Activated naive CD8-positive, alpha-beta T cell treated with anti-CD3 and anti-CD28 coated beads, Interleukin-2, amount 10 ng/mL, durations not matched to agents 7 days and 5 days (primary cell): ENCODE data around the gene GLRA3. TPM values are rescaled to one million over a fixed set of nuclear protein-coding genes. Genes with fewer than 3 reads are reported as not detected.
"Not testable (repeated sequence)": the region's sequence is repeated elsewhere in the genome, so short reads cannot be mapped to it uniquely, and the experiment has no call there.

Experiments used
- ATAC-seq: fragments of 150-1000 bp; cut with Tn5 transposase; one replicate; pipeline ENCODE4 v1.10.0; 2021; ENCODE audit warnings: low read depth, moderate library complexity
- POLR2A ChIA-PET: fragments of 350-600 bp; sonication (Branson Sonifier 250); formaldehyde crosslinking; loops from one replicate; lab custom pipeline; 2021; ENCODE audit warnings: antibody characterized with exemption; lab: Charles Lee
- DNase-seq: peaks from one replicate; pipeline ENCODE4 v3.0.0; 2021
- H3K27ac Mint-ChIP-seq: one replicate; pipeline ENCODE4 v1.8.0; 2022; ENCODE audit warnings: mild to moderate bottlenecking, mixed read lengths
- H3K27me3 Mint-ChIP-seq: one replicate; pipeline ENCODE4 v1.8.0; 2022; ENCODE audit warnings: mild to moderate bottlenecking, moderate library complexity, mixed read lengths
- H3K36me3 Mint-ChIP-seq: one replicate; pipeline ENCODE4 v1.8.0; 2021; ENCODE audit warnings: mild to moderate bottlenecking, mixed read lengths
- H3K4me1 Mint-ChIP-seq: one replicate; pipeline ENCODE4 v1.8.0; 2021; ENCODE audit warnings: mixed read lengths
- H3K4me3 Mint-ChIP-seq: one replicate; pipeline ENCODE4 v1.8.0; 2022; ENCODE audit warnings: mild to moderate bottlenecking, moderate library complexity, mixed read lengths
- H3K9me3 Mint-ChIP-seq: one replicate; pipeline ENCODE4 v1.8.0; 2021; ENCODE audit warnings: mixed read lengths
- total RNA-seq, 2 experiments: library from RNA; stranded (reverse); gene quantifications; one replicate each; pipeline ENCODE4 v1.2.3, GENCODE V29; 2021

Gene GLRA3
- total RNA-seq, result not detected

DNA sequence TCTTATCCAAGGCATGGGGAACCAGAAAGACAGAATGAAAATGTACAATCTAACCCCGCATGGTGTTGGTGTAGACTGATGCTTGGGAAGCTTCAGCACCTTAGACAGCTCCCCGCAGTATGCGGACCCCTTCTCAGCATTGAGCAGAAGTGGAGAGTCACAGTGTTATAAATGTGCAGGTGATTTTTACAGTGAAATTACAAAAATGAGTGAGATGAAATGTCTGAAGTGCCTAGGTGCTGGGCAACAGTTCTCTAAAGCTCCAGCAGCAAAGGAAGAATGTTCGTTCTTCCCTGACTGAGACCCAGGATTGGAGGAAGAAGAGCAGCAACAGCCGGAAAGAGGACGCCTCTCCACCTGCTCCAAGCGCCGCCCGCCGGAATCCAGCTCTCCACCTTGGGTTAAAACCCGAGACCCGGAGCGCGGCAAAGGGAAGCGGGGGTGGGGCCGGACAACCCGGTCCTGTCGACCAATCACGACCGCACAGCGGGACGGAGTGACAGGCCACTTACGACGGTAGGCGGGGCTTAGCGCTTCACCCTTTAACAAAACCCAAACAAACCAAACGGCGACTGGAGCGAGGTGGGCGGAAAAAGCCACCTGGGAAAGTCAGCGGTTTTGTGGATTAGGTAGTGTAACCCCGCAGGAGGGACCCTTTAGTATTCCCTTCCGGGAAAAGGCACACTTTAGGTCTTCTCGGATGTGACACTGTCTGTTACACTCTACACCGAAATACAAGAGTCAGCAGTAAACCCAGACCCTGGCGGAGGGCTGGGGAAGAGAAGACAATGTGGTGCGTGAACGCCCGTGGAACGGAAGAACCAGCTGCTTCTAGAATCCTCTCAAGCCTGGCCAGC, at the start of gene GLRA3:
TSS of gene GLRA3 (minus strand) at position 403 of the 857 bp plus-strand sequence. CDS start 436 bp downstream, outside the sequence.
- POLR2A ChIA-PET, result no interaction called here
- H3K27ac Mint-ChIP-seq, result no peak within 1 kb of the TSS
- H3K36me3 Mint-ChIP-seq, result no peaks in the 10 kb centered on the region
- H3K4me1 Mint-ChIP-seq, result peaks cover 2% of the 10 kb centered on the region
- H3K9me3 Mint-ChIP-seq, result peaks cover 5% of the 10 kb centered on the region
- peaks cover 7% of the 10 kb centered on the region for H3K27me3 Mint-ChIP-seq
- peak; percentile 39 for ATAC-seq
- DNase-seq, result peak; percentile 27
- H3K4me3 Mint-ChIP-seq, result peak within 1 kb of the TSS; percentile 60

DNA sequence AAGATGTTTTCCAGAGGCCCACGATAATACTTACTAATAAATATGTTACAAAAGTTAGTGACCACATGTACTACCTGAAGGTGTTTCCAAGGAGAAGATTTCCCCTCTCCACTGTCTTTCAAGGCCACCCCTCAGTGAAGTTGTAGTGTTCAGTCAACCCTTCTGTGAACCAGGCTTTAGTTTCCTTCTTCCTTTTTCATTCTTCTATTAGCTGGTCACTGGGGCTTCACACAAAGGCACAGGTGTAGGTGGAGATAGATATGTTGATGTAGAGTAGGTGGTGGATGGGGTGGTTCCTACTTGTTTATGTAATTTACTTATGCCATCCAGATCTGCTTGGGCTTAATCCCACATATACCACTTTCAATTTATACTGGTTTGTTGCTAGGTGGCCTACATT, 45.9 kb upstream of the GLRA3 start:
- no peaks in the 10 kb centered on the region for H3K4me1 Mint-ChIP-seq
- POLR2A ChIA-PET, result no interaction called here
- H3K27me3 Mint-ChIP-seq, result no peaks in the 10 kb centered on the region
- DNase-seq (no peak), ATAC-seq (no peak)
- H3K9me3 Mint-ChIP-seq, result no peaks in the 10 kb centered on the region
- no peak overlapping the region for H3K4me3 Mint-ChIP-seq
- H3K36me3 Mint-ChIP-seq, result no peaks in the 10 kb centered on the region
- no peak overlapping the region for H3K27ac Mint-ChIP-seq

DNA sequence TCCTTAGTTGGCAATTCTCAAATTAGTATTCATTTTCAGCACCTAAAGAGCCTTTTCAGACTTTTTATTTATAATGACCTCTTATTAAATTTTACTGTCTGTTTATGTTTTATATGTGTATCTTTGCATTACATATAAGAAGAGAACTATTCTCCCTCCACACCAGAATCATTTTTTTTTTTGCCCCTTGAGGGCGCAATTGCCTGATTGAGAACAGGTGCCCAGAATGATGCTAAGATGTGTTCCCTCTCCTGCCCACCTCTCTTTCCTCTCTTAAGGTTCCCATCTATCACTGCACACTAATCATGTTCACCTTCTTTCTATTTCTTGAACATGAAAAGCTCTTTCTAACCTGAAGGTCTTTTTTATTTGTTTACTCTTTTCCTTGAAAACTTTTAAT, 44.9 kb upstream of the GLRA3 start:
- Mint-ChIP-seq H3K4me1 (no peaks in the 10 kb centered on the region), H3K9me3 (no peaks in the 10 kb centered on the region), H3K27ac (no peak overlapping the region), H3K27me3 (no peaks in the 10 kb centered on the region), H3K4me3 (no peak overlapping the region), H3K36me3 (no peaks in the 10 kb centered on the region)
- ATAC-seq, result no peak
- POLR2A ChIA-PET, result no interaction called here
- DNase-seq, result no peak

- DNase-seq, H3K9me3 Mint-ChIP-seq, POLR2A ChIA-PET, ATAC-seq, H3K36me3 Mint-ChIP-seq, H3K4me3 Mint-ChIP-seq, H3K27me3 Mint-ChIP-seq, H3K4me1 Mint-ChIP-seq, H3K27ac Mint-ChIP-seq: not testable (repeated sequence)
Measured at GRCh38 chr4:174873146-174873545, 44.1 kb upstream of the GLRA3 start.

DNA sequence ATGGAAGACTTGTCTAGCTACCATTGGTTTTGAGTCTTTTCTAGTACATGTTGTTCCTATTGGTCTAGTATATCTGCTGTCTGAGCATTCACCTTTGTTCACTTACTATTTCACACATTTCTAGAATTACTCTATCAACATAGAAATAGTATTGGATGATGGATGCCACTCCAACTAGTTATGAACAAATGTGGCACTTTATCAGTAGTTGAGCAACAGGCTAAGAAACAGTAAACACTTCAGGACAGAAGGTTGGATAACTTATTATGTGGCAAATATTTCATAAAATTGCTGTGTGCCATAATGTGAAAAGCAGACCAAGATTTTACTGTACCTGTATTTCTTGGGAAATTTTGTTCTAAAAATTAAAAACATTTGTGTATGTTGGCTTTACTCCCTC, 42.4 kb upstream of the GLRA3 start:
- no peaks in the 10 kb centered on the region for H3K4me1 Mint-ChIP-seq
- H3K36me3 Mint-ChIP-seq, result no peaks in the 10 kb centered on the region
- H3K4me3 Mint-ChIP-seq, result no peak overlapping the region
- ATAC-seq, result no peak
- no peak for DNase-seq
- H3K9me3 Mint-ChIP-seq, result peaks cover 5% of the 10 kb centered on the region
- no peak overlapping the region for H3K27ac Mint-ChIP-seq
- H3K27me3 Mint-ChIP-seq, result no peaks in the 10 kb centered on the region
- POLR2A ChIA-PET, result no interaction called here

DNA sequence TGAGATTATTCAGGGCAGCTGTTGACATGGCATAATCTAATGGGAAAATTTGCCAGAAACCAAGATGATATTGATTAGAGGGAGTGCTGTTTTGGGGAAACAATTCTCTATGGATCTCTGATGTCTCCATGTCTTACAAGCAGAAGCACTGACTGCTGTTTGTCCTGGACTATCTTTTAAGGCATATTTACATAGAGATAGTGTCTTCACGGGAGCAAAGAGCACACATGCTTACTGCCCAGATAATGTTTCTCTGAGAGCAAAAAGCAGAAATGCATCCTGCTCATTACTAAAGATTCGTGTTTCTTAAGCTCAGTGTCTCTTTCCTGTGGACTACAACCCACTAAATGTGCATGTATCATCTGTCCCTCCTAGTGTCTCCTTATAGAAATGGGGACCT, 41.3 kb upstream of the GLRA3 start:
- no peaks in the 10 kb centered on the region for H3K36me3 Mint-ChIP-seq

GRCh38 chr4:174869339-174869738, 40.3 kb upstream of the GLRA3 start:
- DNase-seq (no peak), ATAC-seq (no peak)
- Mint-ChIP-seq H3K27ac (no peak overlapping the region), H3K27me3 (no peaks in the 10 kb centered on the region), H3K4me1 (no peaks in the 10 kb centered on the region), H3K9me3 (peaks cover 5% of the 10 kb centered on the region), H3K4me3 (no peak overlapping the region), H3K36me3 (no peaks in the 10 kb centered on the region)
- POLR2A ChIA-PET, result no interaction called here

More for the DNA sequence above, 41.3 kb upstream of the GLRA3 start:
- no peak overlapping the region for H3K27ac Mint-ChIP-seq
- ATAC-seq (no peak), DNase-seq (no peak)
- POLR2A ChIA-PET, result no interaction called here
- no peaks in the 10 kb centered on the region for H3K27me3 Mint-ChIP-seq
- H3K4me3 Mint-ChIP-seq, result no peak overlapping the region
- H3K9me3 Mint-ChIP-seq, result peaks cover 5% of the 10 kb centered on the region
- H3K4me1 Mint-ChIP-seq, result no peaks in the 10 kb centered on the region

DNA sequence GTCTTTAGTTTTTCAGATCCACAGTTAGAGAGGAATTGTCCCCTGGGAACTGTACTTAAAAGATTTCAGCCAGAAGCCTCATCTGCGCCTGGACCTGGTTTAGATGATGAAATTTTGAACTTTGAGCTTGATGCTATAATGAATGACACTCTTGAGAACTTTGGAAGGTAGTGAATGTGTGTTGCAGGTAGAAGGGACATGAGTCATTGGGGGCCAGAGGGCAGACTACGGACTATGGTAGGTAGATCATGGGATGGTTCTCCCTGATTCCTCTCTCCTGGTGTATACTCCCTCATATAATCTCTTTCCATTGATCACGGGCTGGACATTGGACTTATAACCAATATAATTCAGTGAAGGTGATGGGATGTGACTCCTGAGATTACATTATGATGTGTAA, 38.9 kb upstream of the GLRA3 start:
- peaks cover 5% of the 10 kb centered on the region for H3K9me3 Mint-ChIP-seq
- H3K27me3 Mint-ChIP-seq, result no peaks in the 10 kb centered on the region
- H3K4me1 Mint-ChIP-seq, result no peaks in the 10 kb centered on the region
- H3K27ac Mint-ChIP-seq, result no peak overlapping the region
- POLR2A ChIA-PET, result no interaction called here
- H3K36me3 Mint-ChIP-seq, result no peaks in the 10 kb centered on the region
- H3K4me3 Mint-ChIP-seq, result no peak overlapping the region
- ATAC-seq, result no peak
- no peak for DNase-seq

GRCh38 chr4:174865418-174865985, 36.5 kb upstream of the GLRA3 start:
- DNase-seq, result no peak
- peaks cover 5% of the 10 kb centered on the region for H3K9me3 Mint-ChIP-seq
- no peaks in the 10 kb centered on the region for H3K36me3 Mint-ChIP-seq
- H3K4me1 Mint-ChIP-seq, result no peaks in the 10 kb centered on the region
- ATAC-seq, result no peak
- no peaks in the 10 kb centered on the region for H3K27me3 Mint-ChIP-seq
- H3K27ac Mint-ChIP-seq, result no peak overlapping the region
- H3K4me3 Mint-ChIP-seq, result no peak overlapping the region
- POLR2A ChIA-PET, result no interaction called here

- no peak for DNase-seq
- Mint-ChIP-seq H3K27ac (no peak overlapping the region), H3K4me3 (no peak overlapping the region), H3K27me3 (no peaks in the 10 kb centered on the region), H3K9me3 (peaks cover 5% of the 10 kb centered on the region), H3K4me1 (no peaks in the 10 kb centered on the region), H3K36me3 (no peaks in the 10 kb centered on the region)
- POLR2A ChIA-PET, result no interaction called here
- ATAC-seq, result no peak
Measured at GRCh38 chr4:174864031-174864430, 35.0 kb upstream of the GLRA3 start.

- no peak overlapping the region for H3K4me3 Mint-ChIP-seq
- H3K4me1 Mint-ChIP-seq, result no peaks in the 10 kb centered on the region
Measured at GRCh38 chr4:174860588-174860987, 31.5 kb upstream of the GLRA3 start.

GRCh38 chr4:174859904-174860303, 30.9 kb upstream of the GLRA3 start:
- Mint-ChIP-seq H3K27ac (no peak overlapping the region), H3K4me3 (no peak overlapping the region), H3K4me1 (no peaks in the 10 kb centered on the region), H3K9me3 (peaks cover 2% of the 10 kb centered on the region), H3K27me3 (no peaks in the 10 kb centered on the region), H3K36me3 (no peaks in the 10 kb centered on the region)
- ATAC-seq (no peak), DNase-seq (no peak)
- POLR2A ChIA-PET, result no interaction called here

More at GRCh38 chr4:174860588-174860987, 31.5 kb upstream of the GLRA3 start:
- Mint-ChIP-seq H3K27ac (no peak overlapping the region), H3K9me3 (peaks cover 2% of the 10 kb centered on the region), H3K27me3 (no peaks in the 10 kb centered on the region), H3K36me3 (no peaks in the 10 kb centered on the region)
- ATAC-seq (no peak), DNase-seq (no peak)
- POLR2A ChIA-PET, result no interaction called here

DNA sequence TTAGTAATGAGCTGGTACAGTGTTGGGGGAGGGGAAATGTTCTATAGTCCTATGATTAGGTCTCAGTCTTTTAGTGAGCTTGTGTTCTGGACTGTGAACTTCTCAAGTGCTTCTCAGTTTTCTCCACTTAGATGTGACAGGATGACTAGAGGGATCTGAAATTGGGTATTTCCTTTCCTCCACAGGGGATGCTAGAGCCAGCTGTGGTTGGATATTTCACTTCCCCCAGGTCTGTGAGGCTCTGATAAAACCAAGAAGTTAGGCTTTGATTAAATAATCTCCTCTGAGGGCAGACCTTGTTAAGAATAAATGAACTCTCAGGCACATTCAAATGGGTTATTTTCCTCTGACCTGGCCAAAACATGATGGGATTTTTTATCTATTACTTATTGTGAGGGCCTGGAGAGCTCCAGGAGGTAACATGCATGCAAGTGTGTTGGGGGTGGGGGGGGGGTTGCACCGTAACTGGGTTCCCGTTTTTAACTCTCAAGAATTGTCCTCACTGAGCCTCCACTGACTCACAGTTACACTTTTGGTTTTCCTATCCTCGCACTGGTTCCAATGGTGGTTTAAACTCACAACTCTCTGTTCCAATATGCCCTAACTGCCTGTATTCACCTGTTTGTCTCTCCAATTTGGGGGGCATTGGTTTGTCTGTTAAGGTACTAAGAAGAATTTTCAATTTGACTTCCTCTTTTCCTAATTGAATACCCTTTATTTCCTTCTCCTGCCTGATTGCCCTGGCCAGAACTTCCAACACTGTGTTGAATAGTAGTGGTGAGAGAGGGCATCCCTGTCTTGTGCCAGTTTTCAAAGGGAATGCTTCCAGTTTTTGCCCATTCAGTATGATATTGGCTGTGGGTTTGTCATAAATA, 28.1 kb upstream of the GLRA3 start:
- no peaks in the 10 kb centered on the region for H3K27me3 Mint-ChIP-seq
- DNase-seq (no peak), ATAC-seq (no peak)
- H3K4me1 Mint-ChIP-seq, result no peaks in the 10 kb centered on the region
- peaks cover 2% of the 10 kb centered on the region for H3K9me3 Mint-ChIP-seq
- POLR2A ChIA-PET, result no interaction called here
- H3K27ac Mint-ChIP-seq, result no peak overlapping the region
- no peaks in the 10 kb centered on the region for H3K36me3 Mint-ChIP-seq
- H3K4me3 Mint-ChIP-seq, result no peak overlapping the region
